ENCODE data around the gene GLA.

Gene GLA

GRCh38 chrX:101348452-101349192 is 59.1 kb downstream of the GLA start, which contains the start of gene TIMM8A:
Gene TIMM8A, minus strand, starts transcription at chrX:101348742. Its CDS starts 78 bp downstream, at chrX:101348664.
- DNase-seq, result peak; percentile 79

GRCh38 chrX:101347859-101348451 is 59.8 kb downstream of the GLA start:
- DNase-seq, result no peak
